Esophagus muscularis mucosa (tissue), 4 donors: ENCODE data around the gene RYR1.

Source experiments
- CTCF ChIP-seq, 3 experiments: fragments of 200-600 bp in 2 of 3; fragments of 450-650 bp in 1 of 3; sonication (generic) in 2 of 3; IDR thresholded peaks; one replicate each; pipeline ENCODE4 v1.5.1; 2017 to 2019; ENCODE audit warnings: antibody characterized with exemption in 3 of 3, mild to moderate bottlenecking in 2 of 3, moderate library complexity in 1 of 3
- EP300 ChIP-seq: sonication (generic); formaldehyde crosslinking; IDR thresholded peaks from one replicate; pipeline ENCODE4 v1.6.1; 2017; ENCODE audit warnings: antibody characterized with exemption
- POLR2A ChIP-seq: fragments of 450-650 bp; IDR thresholded peaks from one replicate; pipeline ENCODE4 v1.6.1; 2017; ENCODE audit warnings: antibody characterized with exemption, moderate library complexity, mild to moderate bottlenecking, low read depth

GRCh38 chr19:38507551-38508127, 74.1 kb downstream of the RYR1 start:
- TF ChIP-seq CTCF (IDR thresholded peaks at IDR 0.05) (no peak), EP300 (no peak), POLR2A (no peak)
